HepG2 (cell line): Measurements from ENCODE around the gene PMS1. TPM values are rescaled to one million over a fixed set of nuclear protein-coding genes. Genes with fewer than 3 reads are reported as not detected.

ENCODE experiments used
- BRD4 ChIP-seq: sonication (generic); formaldehyde crosslinking; IDR thresholded peaks from 2 replicates; pipeline ENCODE4 v1.4.0; 2020; ENCODE audit warnings: missing genetic modification reagents
- ELF3 ChIP-seq: IDR thresholded peaks from 2 replicates; pipeline ENCODE4 v1.6.1; 2016; ENCODE audit warnings: missing genetic modification reagents, missing compliant biosample characterization
- ETV5 ChIP-seq: IDR thresholded peaks from 2 replicates; pipeline ENCODE4 v1.6.1; 2018; ENCODE audit warnings: missing biosample characterization, missing genetic modification reagents, inconsistent platforms, borderline replicate concordance
- FOXA3 ChIP-seq: IDR thresholded peaks from 2 replicates; pipeline ENCODE4 v1.6.1; 2016; ENCODE audit warnings: missing genetic modification reagents, missing compliant biosample characterization
- FOXK1 ChIP-seq: sonication (generic); formaldehyde crosslinking; IDR thresholded peaks from 2 replicates; pipeline ENCODE4 v1.4.0; 2020; ENCODE audit warnings: low read depth, missing genetic modification reagents, borderline replicate concordance
- GABPB1 ChIP-seq: IDR thresholded peaks from 2 replicates; pipeline ENCODE4 v1.6.1; 2016; ENCODE audit warnings: mild to moderate bottlenecking, missing genetic modification reagents, moderate library complexity, missing compliant biosample characterization
- HDAC1 ChIP-seq: sonication (generic); formaldehyde crosslinking; IDR thresholded peaks from 2 replicates; pipeline ENCODE4 v1.5.1; 2020; ENCODE audit warnings: mild to moderate bottlenecking, missing genetic modification reagents
- HOXA3 ChIP-seq: sonication (generic); formaldehyde crosslinking; IDR thresholded peaks from 2 replicates; pipeline ENCODE4 v1.5.0; 2020; ENCODE audit warnings: missing genetic modification reagents
- KDM2A ChIP-seq: sonication (generic); formaldehyde crosslinking; IDR thresholded peaks from 2 replicates; pipeline ENCODE4 v1.4.0; 2020; ENCODE audit warnings: low read depth, missing genetic modification reagents, borderline replicate concordance
- MIER3 ChIP-seq: IDR thresholded peaks from 2 replicates; pipeline ENCODE4 v1.6.1; 2016; ENCODE audit warnings: missing compliant biosample characterization, borderline replicate concordance
- SALL1 ChIP-seq: sonication (generic); formaldehyde crosslinking; IDR thresholded peaks from 2 replicates; pipeline ENCODE4 v1.8.0; 2022; ENCODE audit warnings: mild to moderate bottlenecking, missing genetic modification reagents
- SOX5 ChIP-seq: IDR thresholded peaks from 2 replicates; pipeline ENCODE4 v1.6.1; 2016; ENCODE audit warnings: borderline replicate concordance
- TAF1 ChIP-seq: sonication (generic); formaldehyde crosslinking; IDR thresholded peaks from 2 replicates; pipeline ENCODE4 v1.4.0; 2020; ENCODE audit warnings: missing genetic modification reagents
- TEAD3 ChIP-seq: optimal IDR thresholded peaks from 2 replicates; pipeline ENCODE3; 2016; ENCODE audit warnings: borderline replicate concordance
- ZBTB7A ChIP-seq: sonication (generic); formaldehyde crosslinking; IDR thresholded peaks from 2 replicates; pipeline ENCODE4 v1.8.0; 2022; ENCODE audit warnings: mild to moderate bottlenecking, missing genetic modification reagents
- ZMYM4 ChIP-seq: sonication (generic); formaldehyde crosslinking; IDR thresholded peaks from 2 replicates; pipeline ENCODE4 v1.8.1; 2023; ENCODE audit warnings: mild to moderate bottlenecking, missing genetic modification reagents
- ZNF17 ChIP-seq: sonication (generic); formaldehyde crosslinking; IDR thresholded peaks from 2 replicates; pipeline ENCODE4 v1.5.0; 2020; ENCODE audit warnings: mild to moderate bottlenecking, missing genetic modification reagents
- ZNF281 ChIP-seq: sonication (generic); formaldehyde crosslinking; IDR thresholded peaks from 2 replicates; pipeline ENCODE4 v1.4.0; 2020; ENCODE audit warnings: missing genetic modification reagents, borderline replicate concordance
- ZNF350 ChIP-seq: sonication (generic); formaldehyde crosslinking; IDR thresholded peaks from 2 replicates; pipeline ENCODE4 v1.4.0; 2020; ENCODE audit warnings: mild to moderate bottlenecking, low read depth, missing genetic modification reagents, borderline replicate concordance
- ZNF598 ChIP-seq: sonication (generic); formaldehyde crosslinking; IDR thresholded peaks from 2 replicates; pipeline ENCODE4 v1.5.1; 2020; ENCODE audit warnings: mild to moderate bottlenecking, missing genetic modification reagents, borderline replicate concordance
- ZNF629 ChIP-seq: sonication (generic); formaldehyde crosslinking; conservative IDR thresholded peaks from 2 replicates; pipeline ENCODE4 v1.5.0; 2020; ENCODE audit warnings: missing genetic modification reagents
- ZNF644 ChIP-seq: IDR thresholded peaks from 2 replicates; pipeline ENCODE4 v1.6.1; 2016; ENCODE audit warnings: low read depth
- polyA plus RNA-seq, 8 experiments: library from polyadenylated mRNA; depleted of rRNA in 3 of 8; stranded (reverse) in 7 of 8; unstranded in 1 of 8; fragments of >200 nt; fragmentation: Illumina TruSeq in 4 of 8; extraction: Trizol in 4 of 8; gene quantifications; 2 replicates each; pipeline versions ENCODE4 v1.2.1 to v1.2.3, GENCODE V29; 2011 to 2016; ENCODE audit warnings: low read depth in 4 of 8, missing spikeins in 1 of 8, mixed read lengths in 1 of 8; ENCODE audit not compliant: insufficient read depth in 1 of 8
- total RNA-seq, 5 experiments: library from RNA; depleted of rRNA; stranded (reverse); fragments of >200 nt; fragmentation: Illumina TruSeq; extraction: Trizol; gene quantifications; 2 replicates each; pipeline ENCODE4 v1.2.3, GENCODE V29; 2016; ENCODE audit warnings: low read depth in 1 of 5
- TF ChIP-seq, protein P1 (sequence below): IDR thresholded peaks from 2 replicates; pipeline ENCODE4 v1.4.0; 2020; ENCODE audit warnings: mild to moderate bottlenecking, missing genetic modification reagents

The PMS1 gene
- total and polyA plus RNA-seq, 2 of the 13 experiments (the other 11 are each of a cell fraction or from before 2014, with no cell fraction given), result 14.6 to 39.9 TPM

GRCh38 chr2:189892546-189893294, 108.5 kb downstream of the PMS1 start (continued):
- TF ChIP-seq ZNF598 (CRISPR knock-in tag), result peak; percentile 46; the same call in 1 of the 2 replicates
- TF ChIP-seq ZMYM4, result peak; percentile 24; the same call in 1 of the 2 replicates
- peak; percentile 38; the same call in 1 of the 2 replicates for TF ChIP-seq HOXA3
- peak; percentile 8 for TF ChIP-seq TEAD3
- TF ChIP-seq ZBTB7A (CRISPR knock-in tag), result 0 out of 2 replicates have a peak, but pooled peaks have one; percentile 16
- TF ChIP-seq GABPB1 (CRISPR knock-in tag), result peak; percentile 29; the same call in 1 of the 2 replicates
- TF ChIP-seq MIER3 (CRISPR knock-in tag), result peak; percentile 46; the same call in 1 of the 2 replicates
- 0 out of 2 replicates have a peak, but pooled peaks have one; percentile 26 for TF ChIP-seq ZNF350
- peak; percentile 43; the same call in 1 of the 2 replicates for TF ChIP-seq ZNF644 (CRISPR knock-in tag)
- 0 out of 2 replicates have a peak, but pooled peaks have one; percentile 61 for TF ChIP-seq FOXK1 (CRISPR knock-in tag)
- peak; percentile 83 for TF ChIP-seq ZNF629 (CRISPR knock-in tag)
- TF ChIP-seq HDAC1 (CRISPR knock-in tag), result 0 out of 2 replicates have a peak, but pooled peaks have one; percentile 20
- 0 out of 2 replicates have a peak, but pooled peaks have one; percentile 63 for TF ChIP-seq BRD4 (CRISPR knock-in tag)
- peak; percentile 95 for TF ChIP-seq ELF3
- TF ChIP-seq, protein P1, sequence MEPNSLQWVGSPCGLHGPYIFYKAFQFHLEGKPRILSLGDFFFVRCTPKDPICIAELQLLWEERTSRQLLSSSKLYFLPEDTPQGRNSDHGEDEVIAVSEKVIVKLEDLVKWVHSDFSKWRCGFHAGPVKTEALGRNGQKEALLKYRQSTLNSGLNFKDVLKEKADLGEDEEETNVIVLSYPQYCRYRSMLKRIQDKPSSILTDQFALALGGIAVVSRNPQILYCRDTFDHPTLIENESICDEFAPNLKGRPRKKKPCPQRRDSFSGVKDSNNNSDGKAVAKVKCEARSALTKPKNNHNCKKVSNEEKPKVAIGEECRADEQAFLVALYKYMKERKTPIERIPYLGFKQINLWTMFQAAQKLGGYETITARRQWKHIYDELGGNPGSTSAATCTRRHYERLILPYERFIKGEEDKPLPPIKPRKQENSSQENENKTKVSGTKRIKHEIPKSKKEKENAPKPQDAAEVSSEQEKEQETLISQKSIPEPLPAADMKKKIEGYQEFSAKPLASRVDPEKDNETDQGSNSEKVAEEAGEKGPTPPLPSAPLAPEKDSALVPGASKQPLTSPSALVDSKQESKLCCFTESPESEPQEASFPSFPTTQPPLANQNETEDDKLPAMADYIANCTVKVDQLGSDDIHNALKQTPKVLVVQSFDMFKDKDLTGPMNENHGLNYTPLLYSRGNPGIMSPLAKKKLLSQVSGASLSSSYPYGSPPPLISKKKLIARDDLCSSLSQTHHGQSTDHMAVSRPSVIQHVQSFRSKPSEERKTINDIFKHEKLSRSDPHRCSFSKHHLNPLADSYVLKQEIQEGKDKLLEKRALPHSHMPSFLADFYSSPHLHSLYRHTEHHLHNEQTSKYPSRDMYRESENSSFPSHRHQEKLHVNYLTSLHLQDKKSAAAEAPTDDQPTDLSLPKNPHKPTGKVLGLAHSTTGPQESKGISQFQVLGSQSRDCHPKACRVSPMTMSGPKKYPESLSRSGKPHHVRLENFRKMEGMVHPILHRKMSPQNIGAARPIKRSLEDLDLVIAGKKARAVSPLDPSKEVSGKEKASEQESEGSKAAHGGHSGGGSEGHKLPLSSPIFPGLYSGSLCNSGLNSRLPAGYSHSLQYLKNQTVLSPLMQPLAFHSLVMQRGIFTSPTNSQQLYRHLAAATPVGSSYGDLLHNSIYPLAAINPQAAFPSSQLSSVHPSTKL (CRISPR knock-in tag), result peak; percentile 43
- peak; percentile 93 for TF ChIP-seq ZNF281 (CRISPR knock-in tag)
- TF ChIP-seq FOXA3 (CRISPR knock-in tag), result peak; percentile 80
- peak; percentile 12; the same call in 1 of the 2 replicates for TF ChIP-seq ETV5
- peak; percentile 13; the same call in 1 of the 2 replicates for TF ChIP-seq SOX5 (CRISPR knock-in tag)
- 0 out of 2 replicates have a peak, but pooled peaks have one; percentile 41 for TF ChIP-seq TAF1 (CRISPR knock-in tag)
- peak; percentile 98 for TF ChIP-seq ZNF17 (CRISPR knock-in tag)
- 0 out of 2 replicates have a peak, but pooled peaks have one; percentile 39 for TF ChIP-seq KDM2A (CRISPR knock-in tag)
- peak; percentile 29; the same call in 1 of the 2 replicates for TF ChIP-seq SALL1 (CRISPR knock-in tag)
